HTR-8/SVneo (cell line): ENCODE results near the gene EMC9.
A peak's percentile ranks its signal among the peaks of the same experiment; 100 is the strongest.

Experiments
- DNase-seq: peaks from one replicate; pipeline ENCODE4 v3.0.0; 2011; ENCODE audit warnings: low spot score, mixed read lengths; ENCODE audit not compliant: insufficient read length
- FAIRE-seq: peaks from 2 replicates; lab custom pipeline; 2011; peaks lifted over from hg19 to GRCh38; lab: Jason Lieb, UNC

The EMC9 gene

DNA sequence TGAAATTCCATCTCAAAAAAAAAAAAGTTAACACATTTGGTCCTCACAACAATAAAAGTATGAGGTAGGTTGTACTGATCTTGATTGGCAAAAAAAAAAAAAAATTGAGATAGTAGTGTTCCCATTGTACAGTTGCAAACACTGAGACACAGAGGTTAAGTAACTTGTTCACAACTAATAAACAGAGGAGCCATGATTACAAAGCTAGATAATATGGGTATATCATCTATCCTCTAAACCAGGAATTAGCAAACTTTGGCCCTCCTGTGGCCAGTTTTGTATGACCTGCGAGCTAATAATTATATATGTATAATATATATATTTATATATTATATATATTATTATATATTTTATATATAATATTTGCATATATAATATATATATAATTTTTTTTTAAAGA, 7.7 kb downstream of the EMC9 start:
- no peak for DNase-seq
- FAIRE-seq = no peak

- DNase-seq (no peak), FAIRE-seq (no peak)
Measured at GRCh38 chr14:24132976-24133375, 8.4 kb downstream of the EMC9 start.

- FAIRE-seq = no peak
- DNase-seq = no peak
Measured at GRCh38 chr14:24132061-24132685, 9.2 kb downstream of the EMC9 start.

DNA sequence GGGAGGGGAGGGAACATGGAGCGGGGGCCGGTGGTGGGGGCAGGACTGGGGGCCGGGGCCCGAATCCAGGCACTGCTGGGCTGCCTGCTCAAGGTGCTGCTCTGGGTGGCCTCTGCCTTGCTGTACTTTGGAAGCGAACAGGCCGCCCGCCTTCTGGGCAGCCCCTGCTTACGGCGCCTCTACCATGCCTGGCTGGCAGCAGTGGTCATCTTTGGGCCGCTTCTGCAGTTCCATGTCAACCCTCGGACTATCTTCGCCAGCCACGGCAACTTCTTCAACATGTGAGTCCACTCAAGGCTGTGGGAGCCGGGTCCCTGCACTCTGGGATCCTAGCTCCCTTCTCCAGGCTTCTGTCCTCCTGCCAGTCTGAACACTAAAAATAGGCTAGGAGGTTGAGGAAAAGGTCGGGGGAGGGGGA, 9.8 kb downstream of the EMC9 start:
- DNase-seq (no peak), FAIRE-seq (no peak)

DNA sequence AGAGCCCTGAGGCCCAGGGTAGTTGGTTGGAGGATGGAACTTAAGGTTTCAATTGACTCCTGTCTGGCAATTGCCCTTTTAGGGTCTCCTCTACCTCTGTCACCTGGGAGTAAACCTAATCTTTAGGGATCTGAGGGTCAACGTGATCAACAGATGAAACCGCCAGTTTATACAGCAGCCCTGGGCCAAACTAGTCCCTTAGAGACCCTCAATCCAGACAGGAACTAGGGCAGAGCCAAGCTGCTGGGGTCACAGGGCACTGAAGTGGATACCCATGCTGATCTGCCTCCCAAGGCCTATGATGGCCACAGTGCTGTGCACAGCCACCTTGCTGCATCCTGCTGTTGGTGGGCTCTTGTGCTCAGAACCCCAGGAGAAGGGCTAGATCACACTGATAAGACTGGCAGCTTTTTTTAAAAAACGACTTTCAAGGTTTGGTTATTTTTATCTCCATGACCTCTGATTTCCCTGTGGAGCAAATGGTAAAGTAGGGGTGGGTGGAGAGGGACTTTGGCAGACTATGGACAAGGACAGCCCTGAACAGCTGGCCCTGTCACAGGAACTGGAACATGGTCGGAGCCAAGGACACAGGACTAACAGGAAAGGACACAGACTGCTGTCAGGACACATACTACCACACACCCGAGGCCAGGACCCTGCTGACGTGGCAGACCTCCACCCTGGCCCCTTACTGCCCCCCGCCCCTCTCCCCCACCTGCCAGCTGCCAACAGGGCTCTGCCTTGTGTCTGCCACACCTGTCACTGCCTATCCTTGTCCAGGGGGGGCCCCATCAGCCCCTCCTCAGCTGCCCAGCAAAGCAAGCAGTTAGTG, 10.5 kb downstream of the EMC9 start:
- DNase-seq (no peak), FAIRE-seq (no peak)

- no peak for FAIRE-seq
- no peak for DNase-seq
Measured at GRCh38 chr14:24130380-24130716, 11.0 kb downstream of the EMC9 start, which contains the start of gene FITM1. TSS of gene FITM1 (plus strand) at chr14:24130659. CDS start at chr14:24131564, 905 bp downstream.

- no peak for FAIRE-seq
Measured at GRCh38 chr14:24129410-24129998, 11.9 kb downstream of the EMC9 start.

DNA sequence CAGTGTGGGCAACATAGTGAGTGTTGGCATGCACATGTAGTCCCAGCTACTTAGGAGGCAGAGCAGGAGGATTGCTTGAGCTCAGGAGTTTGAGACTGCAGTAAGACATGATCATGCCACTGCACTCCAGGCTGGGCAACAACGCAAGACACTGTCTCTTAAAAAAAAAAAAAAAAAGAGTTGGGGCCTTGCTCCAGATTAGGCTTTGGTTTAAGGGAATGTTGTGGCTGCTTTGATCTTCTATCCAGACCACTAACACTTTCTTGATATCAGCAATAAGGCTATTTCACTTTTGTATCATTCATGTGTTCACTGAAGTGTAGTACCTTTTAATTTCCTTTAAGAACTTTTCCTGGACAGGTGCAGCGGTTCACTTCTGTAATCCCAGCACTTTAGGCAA, 13.7 kb downstream of the EMC9 start:
- FAIRE-seq = no peak
- DNase-seq = no peak

More at GRCh38 chr14:24129410-24129998, 11.9 kb downstream of the EMC9 start:
- DNase-seq = no peak

GRCh38 chr14:24126939-24127338, 14.5 kb downstream of the EMC9 start:
- FAIRE-seq (no peak), DNase-seq (no peak)

DNA sequence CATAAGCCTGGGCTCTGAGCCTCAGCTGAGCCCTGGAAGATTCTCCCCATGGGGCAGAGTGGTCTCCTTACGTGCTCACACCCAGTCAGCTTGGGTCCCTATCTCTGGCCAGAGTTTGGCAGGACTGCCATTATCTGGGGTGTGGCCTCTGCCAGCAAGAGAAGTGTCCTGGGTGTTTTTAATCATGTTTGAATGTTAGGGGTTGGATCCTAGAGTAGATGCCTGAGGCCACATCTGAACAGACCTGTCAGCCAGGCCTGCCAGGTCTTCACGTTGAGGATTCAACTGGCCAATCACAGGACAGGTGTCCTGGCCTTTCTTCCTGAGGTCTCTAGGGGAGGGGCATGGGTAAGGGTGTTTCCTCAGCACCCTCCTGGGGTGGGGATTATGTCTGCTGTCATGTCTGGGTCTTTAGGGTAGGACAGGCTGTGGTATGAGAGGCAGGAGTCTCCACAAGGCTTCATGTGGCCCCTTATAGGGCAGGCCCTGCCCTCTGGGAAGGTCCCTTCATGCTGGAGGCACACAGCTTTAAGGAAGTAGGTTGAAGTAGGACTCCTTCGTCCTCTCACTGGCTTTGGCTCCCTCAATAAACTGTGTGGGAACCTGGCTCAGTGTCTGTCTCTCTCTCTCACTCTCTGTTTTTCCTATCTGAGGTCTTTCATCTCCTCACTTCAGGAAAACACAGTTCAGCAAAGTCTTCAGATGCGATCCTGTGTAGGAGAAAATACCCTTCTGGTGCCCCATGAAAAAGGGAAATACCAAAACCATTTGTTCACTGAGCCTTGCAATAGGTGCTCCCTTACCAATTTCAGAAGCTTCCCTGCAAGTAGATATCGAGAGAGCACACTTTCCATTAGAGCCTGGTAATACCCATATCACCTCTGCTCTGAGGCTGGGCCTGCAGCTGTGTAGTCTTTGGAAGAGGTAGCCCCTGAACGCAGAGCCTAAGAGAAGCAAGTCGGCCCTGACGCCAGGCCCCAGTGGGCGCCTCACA, 17.7 kb downstream of the EMC9 start:
- DNase-seq = no peak
- FAIRE-seq = no peak

- DNase-seq (no peak), FAIRE-seq (no peak)
Measured at GRCh38 chr14:24122898-24123297, 18.5 kb downstream of the EMC9 start.

- FAIRE-seq (no peak), DNase-seq (no peak)
Measured at GRCh38 chr14:24122416-24122815, 19.0 kb downstream of the EMC9 start.

DNA sequence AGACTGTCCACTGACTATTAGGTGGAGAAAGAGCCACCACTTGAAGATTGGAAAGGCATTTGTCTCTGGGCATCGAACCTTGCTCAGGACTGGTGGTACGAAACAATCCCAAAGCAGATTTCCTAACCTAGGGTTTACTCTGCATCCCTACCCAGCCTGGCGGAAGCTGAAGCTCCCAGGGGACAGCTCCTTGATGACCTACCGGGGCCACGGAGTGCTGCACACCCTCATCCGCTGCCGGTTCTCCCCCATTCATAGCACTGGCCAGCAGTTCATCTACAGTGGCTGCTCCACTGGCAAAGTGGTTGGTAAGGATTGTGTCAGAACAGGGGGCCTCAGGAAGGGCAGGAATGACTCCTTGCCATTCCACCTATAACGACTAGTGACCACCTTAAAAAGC, 20.2 kb downstream of the EMC9 start:
- FAIRE-seq (no peak), DNase-seq (no peak)

GRCh38 chr14:24119691-24120090, 21.7 kb downstream of the EMC9 start:
- DNase-seq = no peak
- FAIRE-seq = no peak

- FAIRE-seq (no peak), DNase-seq (no peak)
Measured at GRCh38 chr14:24117179-24117578, 24.2 kb downstream of the EMC9 start.

GRCh38 chr14:24116128-24116814, 25.1 kb downstream of the EMC9 start:
- no peak for FAIRE-seq
- no peak for DNase-seq

- FAIRE-seq = no peak
Measured at GRCh38 chr14:24115422-24116127, 25.8 kb downstream of the EMC9 start.

DNA sequence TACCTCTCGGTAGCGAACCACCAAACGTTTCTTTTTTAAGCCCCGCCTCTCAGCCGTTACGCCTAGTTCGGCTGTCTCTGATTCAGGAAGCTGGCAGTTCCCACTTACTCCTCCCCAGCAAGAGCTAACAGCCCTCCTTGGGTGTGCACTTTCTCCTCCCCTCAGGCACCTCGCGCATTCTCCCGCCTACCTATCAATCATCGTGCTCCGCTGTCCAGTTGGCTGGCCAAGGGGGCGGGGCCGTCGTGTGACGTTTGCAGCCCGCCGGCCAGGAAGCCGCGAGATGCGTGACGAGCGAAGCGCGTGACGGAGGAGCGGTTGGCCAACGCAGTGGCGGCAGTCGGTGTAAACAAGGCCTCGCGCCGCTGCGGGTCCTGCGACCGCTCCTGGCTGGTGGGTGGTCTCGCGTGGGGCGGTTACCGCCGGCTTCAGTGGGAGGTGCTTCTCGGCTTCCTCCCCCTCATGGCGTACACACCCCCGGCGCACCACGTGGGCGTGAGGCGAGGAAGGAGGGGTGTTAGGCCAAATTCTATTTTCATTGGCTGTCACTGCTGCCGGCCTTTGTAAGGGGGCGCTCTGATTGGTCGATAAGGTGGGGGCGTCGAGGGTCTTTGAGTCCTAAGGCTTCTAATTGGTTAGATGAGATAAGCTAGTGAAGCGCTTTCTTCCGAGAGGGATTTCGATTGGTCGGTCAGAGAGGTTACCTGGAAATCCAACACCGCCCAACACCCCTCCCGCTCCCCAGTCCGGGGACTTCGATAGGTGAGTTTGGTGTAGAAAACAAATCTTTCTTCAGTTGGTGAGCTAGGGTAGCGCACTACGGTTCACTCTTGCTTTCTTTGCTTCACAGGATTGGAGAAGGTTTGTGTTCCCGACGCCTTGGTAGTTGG, 26.6 kb downstream of the EMC9 start, which contains the start of the genes DCAF11 and NRL:
Gene DCAF11 (plus strand): TSS at position 246 of the 890 bp plus-strand sequence. CDS start 818 bp downstream, outside the sequence.
Gene NRL (minus strand): TSS at position 418 of the 890 bp plus-strand sequence. CDS start 32,101 bp downstream, outside the sequence.
- FAIRE-seq (peak; percentile 79), DNase-seq (peak; percentile 93)

More at GRCh38 chr14:24115422-24116127, 25.8 kb downstream of the EMC9 start:
- no peak for DNase-seq
